ENCODE measurements around the gene RPL18A.

RPL18A gene

GRCh38 chr19:17840019-17840418, 19.7 kb upstream of the RPL18A start:
- Histone ChIP-seq H2AFZ (no peak overlapping the region), H3K4me3 (ENCODE audit: low read depth, low read length) (no peak overlapping the region), H3K9ac (no peak overlapping the region), H3K27me3 (ENCODE audit: control insufficient read depth, insufficient read depth, low read length) (no peaks in the 10 kb centered on the region), H3K36me3 (ENCODE audit: control insufficient read depth, insufficient read depth, low read length) (no peaks in the 10 kb centered on the region), H3K4me1 (no peaks in the 10 kb centered on the region), H3K27ac (no peak overlapping the region), H3K9me3 (ENCODE audit: control insufficient read depth, low read length) (no peaks in the 10 kb centered on the region), H3K4me2 (ENCODE audit: low read length) (no peak overlapping the region), H3K79me2 (no peaks in the 10 kb centered on the region)
- no peak for TF ChIP-seq CTCF (IDR thresholded peaks at IDR 0.05)

- no peak overlapping the region for H3K4me3 ChIP-seq (ENCODE audit: low read depth, low read length)
- H3K4me1 ChIP-seq = no peaks in the 10 kb centered on the region
- no peak for TF ChIP-seq CTCF (IDR thresholded peaks at IDR 0.05)
- no peaks in the 10 kb centered on the region for H3K27me3 ChIP-seq (ENCODE audit: control insufficient read depth, insufficient read depth, low read length)
- no peak overlapping the region for H3K27ac ChIP-seq
- no peaks in the 10 kb centered on the region for H3K36me3 ChIP-seq (ENCODE audit: control insufficient read depth, insufficient read depth, low read length)
- H3K9ac ChIP-seq = no peak overlapping the region
- no peak overlapping the region for H3K4me2 ChIP-seq (ENCODE audit: low read length)
- H2AFZ ChIP-seq = peak overlapping the region; percentile 27
- no peaks in the 10 kb centered on the region for H3K9me3 ChIP-seq (ENCODE audit: control insufficient read depth, low read length)
- H3K79me2 ChIP-seq = no peaks in the 10 kb centered on the region
Measured at GRCh38 chr19:17841371-17841809, 18.3 kb upstream of the RPL18A start.

GRCh38 chr19:17841810-17842662, 17.7 kb upstream of the RPL18A start:
- no peak overlapping the region for H3K9ac ChIP-seq
- no peak overlapping the region for H3K4me3 ChIP-seq (ENCODE audit: low read depth, low read length)
- no peaks in the 10 kb centered on the region for H3K79me2 ChIP-seq
- H3K4me2 ChIP-seq (ENCODE audit: low read length) = peak overlapping the region; percentile 6
- no peak overlapping the region for H3K27ac ChIP-seq
- H3K36me3 ChIP-seq (ENCODE audit: control insufficient read depth, insufficient read depth, low read length) = no peaks in the 10 kb centered on the region
- no peak for TF ChIP-seq CTCF (IDR thresholded peaks at IDR 0.05)
- H3K9me3 ChIP-seq (ENCODE audit: control insufficient read depth, low read length) = no peaks in the 10 kb centered on the region
- peak overlapping the region; percentile 51 for H2AFZ ChIP-seq
- no peaks in the 10 kb centered on the region for H3K27me3 ChIP-seq (ENCODE audit: control insufficient read depth, insufficient read depth, low read length)
- no peaks in the 10 kb centered on the region for H3K4me1 ChIP-seq

DNA sequence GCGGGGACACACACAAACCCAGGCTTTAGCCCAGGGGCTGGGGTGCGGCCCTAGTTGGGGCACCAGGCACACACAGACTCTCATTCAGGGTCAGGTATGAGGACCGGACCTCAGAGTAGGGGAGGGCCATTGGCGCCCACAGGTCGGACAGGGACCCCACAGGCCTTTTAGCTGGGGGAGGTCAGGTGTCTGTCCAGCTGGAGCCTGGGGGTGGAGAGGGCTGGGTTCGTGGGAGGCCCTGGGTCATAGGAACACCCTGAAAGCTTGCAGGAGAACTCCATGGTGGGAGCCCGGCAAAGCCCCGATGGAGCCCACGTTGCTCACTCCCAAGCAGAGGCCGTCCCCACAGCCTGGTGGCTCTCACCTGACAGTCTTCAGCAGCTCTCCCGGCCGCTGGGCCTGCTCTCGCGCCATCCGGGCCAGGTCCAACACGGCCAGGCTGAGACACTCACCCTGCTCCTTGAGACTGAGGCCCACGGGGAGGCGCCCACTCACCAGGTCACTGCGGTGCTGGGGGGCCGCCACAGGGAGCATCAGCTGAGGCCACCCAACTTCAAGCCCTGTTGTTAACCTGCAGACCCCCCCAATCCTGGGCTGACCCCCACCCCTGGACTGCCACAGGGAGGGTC, 16.9 kb upstream of the RPL18A start:
- Histone ChIP-seq H3K9me3 (ENCODE audit: control insufficient read depth, low read length) (no peaks in the 10 kb centered on the region), H3K36me3 (ENCODE audit: control insufficient read depth, insufficient read depth, low read length) (no peaks in the 10 kb centered on the region), H3K4me2 (ENCODE audit: low read length) (no peak overlapping the region), H3K27me3 (ENCODE audit: control insufficient read depth, insufficient read depth, low read length) (no peaks in the 10 kb centered on the region), H3K27ac (no peak overlapping the region), H3K4me3 (ENCODE audit: low read depth, low read length) (no peak overlapping the region), H3K9ac (no peak overlapping the region), H3K79me2 (no peaks in the 10 kb centered on the region), H3K4me1 (no peaks in the 10 kb centered on the region), H2AFZ (peak overlapping the region; percentile 51)
- no peak for TF ChIP-seq CTCF (IDR thresholded peaks at IDR 0.05)
